Smooth muscle cell (in vitro differentiated cells): ENCODE data around the gene SLC25A43. TPM values are rescaled to one million over a fixed set of nuclear protein-coding genes. Genes with fewer than 3 reads are reported as not detected.

Source experiments
- DNase-seq: peaks from one replicate; lab custom pipeline; 2025; ENCODE audit not compliant: unreplicated experiment; lab: John Stamatoyannopoulos, UW
- H2AFZ ChIP-seq: fragments of 200-600 bp; sonication (generic); 2 replicates; pipeline ENCODE4 v1.6.0; 2016; ENCODE audit warnings: antibody characterized with exemption, low read depth, mild to moderate bottlenecking
- H3F3A ChIP-seq: fragments of 200-600 bp; sonication (generic); 2 replicates; pipeline ENCODE4 v1.6.0; 2017; ENCODE audit warnings: antibody characterized with exemption, low read depth
- H3K27ac ChIP-seq: fragments of 200-600 bp; sonication (generic); 2 replicates; pipeline ENCODE4 v1.5.1; 2016; ENCODE audit warnings: low read depth, mild to moderate bottlenecking
- H3K27me3 ChIP-seq: fragments of 200-600 bp; sonication (generic); 2 replicates; pipeline ENCODE4 v1.6.1; 2016; ENCODE audit warnings: low read depth, mild to moderate bottlenecking
- H3K36me3 ChIP-seq: fragments of 200-600 bp; sonication (generic); 2 replicates; pipeline ENCODE4 v1.5.1; 2016; ENCODE audit warnings: low read depth
- H3K4me1 ChIP-seq: fragments of 200-600 bp; sonication (generic); 2 replicates; pipeline ENCODE4 v1.5.1; 2016; ENCODE audit warnings: low read depth
- H3K4me2 ChIP-seq: fragments of 200-600 bp; sonication (generic); 2 replicates; pipeline ENCODE4 v1.6.0; 2016; ENCODE audit warnings: mild to moderate bottlenecking
- H3K4me3 ChIP-seq: fragments of 200-600 bp; sonication (generic); 2 replicates; pipeline ENCODE4 v1.5.1; 2016; ENCODE audit warnings: mild to moderate bottlenecking
- H3K79me2 ChIP-seq: fragments of 200-600 bp; sonication (generic); 2 replicates; pipeline ENCODE4 v1.6.0; 2016; ENCODE audit warnings: low read depth, mild to moderate bottlenecking
- H3K9ac ChIP-seq: fragments of 200-600 bp; sonication (generic); 2 replicates; pipeline ENCODE4 v1.6.0; 2016; ENCODE audit warnings: low read depth
- H3K9me3 ChIP-seq: fragments of 200-600 bp; sonication (generic); replicated peaks from 2 replicates; pipeline ENCODE4 v1.5.1; 2016; ENCODE audit warnings: low read depth
- H4K20me1 ChIP-seq: fragments of 200-600 bp; sonication (generic); 2 replicates; pipeline ENCODE4 v1.6.0; 2016; ENCODE audit warnings: low read depth
- CTCF ChIP-seq: fragments of 200-600 bp; sonication (generic); IDR thresholded peaks from 2 replicates; pipeline ENCODE4 v1.5.1; 2017; ENCODE audit warnings: borderline replicate concordance, mild to moderate bottlenecking, antibody characterized with exemption; ENCODE audit not compliant: insufficient read depth, poor library complexity, severe bottlenecking
- WGBS: methylation state at CpG from one replicate; pipeline ENCODE4 v1.1.7; 2016; ENCODE audit warnings: low lambda C conversion rate; 5-methylcytosine and 5-hydroxymethylcytosine counted together
- polyA plus RNA-seq: library from polyadenylated mRNA; unstranded; fragments of >200 nt; fragmentation: Nextera tagmentation; extraction: Ambion mirVana; gene quantifications from 2 replicates; pipeline ENCODE4 v1.2.1, GENCODE V29; 2016
- total RNA-seq: library from RNA; depleted of rRNA; stranded (reverse); fragments of >200 nt; gene quantifications from 2 replicates; pipeline ENCODE4 v1.2.3, GENCODE V29; 2014

SLC25A43 gene
- total and polyA plus RNA-seq, 2 experiments from 2014 or later, result 15.4 to 15.6 TPM

- peaks cover 31% of the 10 kb centered on the region for H4K20me1 ChIP-seq
- H3K79me2 ChIP-seq, result no peaks in the 10 kb centered on the region
- H3K27me3 ChIP-seq, result no peaks in the 10 kb centered on the region
- 84% methylated on average over 7 of the region's 7 CpGs for WGBS
- H3K9ac ChIP-seq, result no peak overlapping the region
- no peak overlapping the region for H3K4me3 ChIP-seq
- no peak for TF ChIP-seq CTCF
- H3K36me3 ChIP-seq, result no peaks in the 10 kb centered on the region
- no peaks in the 10 kb centered on the region for H3F3A ChIP-seq
- no peak overlapping the region for H2AFZ ChIP-seq
- no peaks in the 10 kb centered on the region for H3K4me1 ChIP-seq
- H3K27ac ChIP-seq, result no peak overlapping the region
- H3K4me2 ChIP-seq, result no peak overlapping the region
- no peaks in the 10 kb centered on the region for H3K9me3 ChIP-seq
- no peak for DNase-seq
These were observed 12.8 kb downstream of the SLC25A43 start for GRCh38 chrX:119411959-119412358.

GRCh38 chrX:119417376-119417775, 18.2 kb downstream of the SLC25A43 start:
- Histone ChIP-seq H3K36me3 (no peaks in the 10 kb centered on the region), H3K4me3 (no peak overlapping the region), H3K4me1 (no peaks in the 10 kb centered on the region), H3K27ac (no peak overlapping the region), H3K9me3 (no peaks in the 10 kb centered on the region), H3K79me2 (no peaks in the 10 kb centered on the region), H3K4me2 (no peak overlapping the region), H3K9ac (no peak overlapping the region), H3K27me3 (no peaks in the 10 kb centered on the region), H2AFZ (no peak overlapping the region), H4K20me1 (no peaks in the 10 kb centered on the region), H3F3A (no peaks in the 10 kb centered on the region)
- WGBS, result 68% methylated on average over 4 of the region's 4 CpGs
- TF ChIP-seq CTCF, result no peak
- no peak for DNase-seq

GRCh38 chrX:119417842-119418241, 18.7 kb downstream of the SLC25A43 start:
- H2AFZ ChIP-seq, result no peak overlapping the region
- no peak overlapping the region for H3K4me3 ChIP-seq
- H3K4me2 ChIP-seq, result no peak overlapping the region
- H3K9ac ChIP-seq, result no peak overlapping the region
- no peaks in the 10 kb centered on the region for H3K79me2 ChIP-seq
- H3K27me3 ChIP-seq, result no peaks in the 10 kb centered on the region
- H3K9me3 ChIP-seq, result no peaks in the 10 kb centered on the region
- no peaks in the 10 kb centered on the region for H4K20me1 ChIP-seq
- no peaks in the 10 kb centered on the region for H3K36me3 ChIP-seq
- H3K27ac ChIP-seq, result no peak overlapping the region
- H3F3A ChIP-seq, result no peaks in the 10 kb centered on the region
- H3K4me1 ChIP-seq, result no peaks in the 10 kb centered on the region
- WGBS, result 88% methylated on average over 1 of the region's 1 CpG
- no peak for TF ChIP-seq CTCF
- no peak for DNase-seq

- H3K27me3 ChIP-seq, result no peaks in the 10 kb centered on the region
- no peak for DNase-seq
- TF ChIP-seq CTCF, result no peak
These were observed 20.0 kb downstream of the SLC25A43 start for GRCh38 chrX:119419146-119419545.

More at GRCh38 chrX:119419146-119419545, 20.0 kb downstream of the SLC25A43 start:
- H4K20me1 ChIP-seq, result no peaks in the 10 kb centered on the region
- no peak overlapping the region for H3K27ac ChIP-seq
- H3K4me1 ChIP-seq, result no peaks in the 10 kb centered on the region
- no peaks in the 10 kb centered on the region for H3K79me2 ChIP-seq
- no peak overlapping the region for H3K9ac ChIP-seq
- H3K36me3 ChIP-seq, result no peaks in the 10 kb centered on the region
- no peak overlapping the region for H2AFZ ChIP-seq
- no peak overlapping the region for H3K4me2 ChIP-seq
- WGBS, result 85% methylated on average over 4 of the region's 4 CpGs
- no peak overlapping the region for H3K4me3 ChIP-seq
- no peaks in the 10 kb centered on the region for H3K9me3 ChIP-seq
- H3F3A ChIP-seq, result no peaks in the 10 kb centered on the region
